GM21528 (cell line): ENCODE measurements around the gene UROC1.

Source experiments
- ATAC-seq: cut with Tn5 transposase; IDR thresholded peaks from one replicate; pipeline ENCODE4 v1.9.1; 2021; ENCODE audit warnings: mild to moderate bottlenecking, moderate library complexity; ENCODE audit not compliant: unreplicated experiment, low FRiP score

Gene UROC1

DNA sequence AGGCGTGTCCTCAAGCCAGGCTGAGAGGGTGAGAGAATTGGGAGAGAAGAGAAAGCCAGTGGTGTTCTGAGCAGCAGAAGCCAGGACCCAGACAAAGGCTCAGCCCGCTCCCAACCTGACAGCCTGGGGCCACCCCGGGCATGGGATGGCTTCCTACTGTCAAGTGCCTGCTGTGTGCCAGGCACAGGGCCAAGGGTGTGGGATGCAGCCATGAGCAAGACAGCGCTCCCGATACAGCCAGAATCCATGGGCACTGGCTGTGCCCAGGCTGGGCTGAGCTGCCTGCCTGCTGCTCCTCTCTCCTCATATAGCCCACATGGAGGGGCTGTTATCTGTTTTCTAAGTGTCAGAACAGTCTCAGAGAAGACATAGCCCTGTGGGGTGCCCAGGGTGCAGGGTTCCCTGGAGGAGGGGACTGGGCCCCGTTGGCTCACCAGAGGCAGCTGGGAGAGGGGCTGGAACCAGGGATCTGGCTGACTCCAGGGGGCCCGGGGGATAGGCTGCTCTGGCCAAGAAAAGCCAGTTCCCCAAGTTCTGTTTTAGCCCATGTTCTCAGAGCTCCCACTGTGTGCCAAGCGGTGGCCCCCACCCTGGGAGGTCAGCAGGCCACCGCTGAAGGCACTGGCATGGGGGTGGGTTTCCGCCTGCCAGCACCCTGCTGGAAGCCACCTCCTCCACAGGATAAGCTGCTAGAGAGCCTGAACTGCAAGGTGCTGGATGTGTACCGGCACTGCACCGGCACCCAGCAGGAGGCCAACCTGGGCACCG is 83.9 kb downstream of the UROC1 start:
- ATAC-seq, result no peak

DNA sequence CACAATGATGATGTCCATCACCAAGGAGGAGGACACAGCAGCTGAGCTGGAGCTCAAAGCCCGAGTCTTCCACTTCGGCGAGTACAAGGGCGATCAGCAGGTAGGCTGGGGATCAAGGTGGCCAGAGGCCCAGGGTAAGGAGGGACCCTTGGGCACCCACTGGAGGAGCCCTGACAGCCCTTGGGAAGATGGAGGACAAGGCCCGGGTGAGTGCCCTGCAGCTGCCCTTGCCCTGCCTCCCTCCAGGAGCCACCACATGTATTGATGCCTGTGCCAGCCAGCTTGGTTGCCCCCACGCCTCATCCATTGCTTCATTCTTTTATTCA is 84.5 kb downstream of the UROC1 start:
- ATAC-seq, result no peak

DNA sequence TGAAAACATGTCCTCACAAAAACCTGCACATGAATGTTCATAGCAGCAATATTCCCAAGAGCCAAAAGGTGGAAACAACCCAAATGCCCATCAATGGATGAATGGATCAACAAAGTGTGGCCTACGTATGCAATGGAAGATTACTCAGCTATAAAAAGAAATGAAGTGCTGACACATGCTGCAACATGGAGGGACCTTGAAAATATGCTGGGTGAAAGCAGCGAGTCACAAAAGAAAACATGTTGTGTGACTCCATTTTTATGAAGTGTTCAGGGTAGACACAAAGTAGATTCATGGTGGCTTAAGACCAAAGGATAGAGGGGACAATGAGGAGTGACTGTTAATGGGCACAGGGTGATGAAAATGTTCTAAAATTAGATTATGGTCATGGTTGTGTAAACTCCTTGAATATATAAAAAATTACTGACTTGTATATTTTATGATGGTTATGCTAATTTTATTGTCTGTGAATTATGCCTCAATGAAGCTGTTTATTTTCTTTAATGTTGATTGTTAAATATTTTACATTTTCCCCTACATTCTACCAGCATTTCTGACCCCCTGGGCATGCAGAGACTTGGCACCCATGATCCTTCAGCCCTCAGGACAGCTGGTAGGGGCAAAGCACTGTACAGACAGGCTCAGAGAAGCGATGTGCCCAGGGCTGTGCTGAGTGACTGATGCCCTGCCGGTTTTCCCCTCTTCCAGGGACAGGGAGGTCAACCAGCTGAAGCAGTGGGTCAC is 85.0 kb downstream of the UROC1 start:
- ATAC-seq, result no peak
